Kidney (tissue), 14 donors: ENCODE data around the gene ENAM. TPM values are rescaled to one million over a fixed set of nuclear protein-coding genes. Genes with fewer than 3 reads are reported as not detected.
A peak's percentile ranks its signal among the peaks of the same experiment; 100 is the strongest.
"Not testable (repeated sequence)": the region's sequence is repeated elsewhere in the genome, so short reads cannot be mapped to it uniquely, and the experiment has no call there.

Source experiments
- DNase-seq, 5 donors: peaks; one replicate each; pipeline ENCODE4 v3.0.0-alpha.2; 2013 to 2020
- FAIRE-seq: peaks from 2 replicates; lab custom pipeline; 2012; peaks lifted over from hg19 to GRCh38; lab: Jason Lieb, UNC
- H3K27ac ChIP-seq, 2 donors: one replicate each; pipeline ENCODE4 v1.7.0; 2013; ENCODE audit warnings: low read depth in 2 of 2, low read length in 2 of 2, inconsistent platforms in 1 of 2
- H3K27me3 ChIP-seq: one replicate; pipeline ENCODE4 v1.7.1; 2013; ENCODE audit warnings: low read length, inconsistent platforms; ENCODE audit not compliant: control insufficient read depth, insufficient read depth
- H3K36me3 ChIP-seq, 3 donors: one replicate each; pipeline versions ENCODE4 v1.7.0 to v1.7.1; 2013; ENCODE audit warnings: low read length in 3 of 3, control low read depth in 1 of 3, inconsistent platforms in 1 of 3; ENCODE audit not compliant: insufficient read depth in 3 of 3, control insufficient read depth in 2 of 3
- H3K4me1 ChIP-seq, 3 donors: one replicate each; pipeline versions ENCODE4 v1.7.0 to v1.7.1; 2013; ENCODE audit warnings: low read length in 3 of 3, inconsistent platforms in 1 of 3, low read depth in 1 of 3; ENCODE audit not compliant: control insufficient read depth in 2 of 3, insufficient read depth in 2 of 3
- H3K4me3 ChIP-seq, 3 donors: one replicate each; pipeline versions ENCODE4 v1.7.0 to v1.8.1; 2013; ENCODE audit warnings: low read length in 3 of 3, control low read depth in 1 of 3, inconsistent platforms in 1 of 3
- H3K9ac ChIP-seq, 3 donors: one replicate each; pipeline versions ENCODE4 v1.7.0 to v1.7.1; 2013; ENCODE audit warnings: low read length in 3 of 3, control low read depth in 1 of 3, inconsistent platforms in 1 of 3
- H3K9me3 ChIP-seq, 3 donors: one replicate each; pipeline versions ENCODE4 v1.7.0 to v1.7.1; 2013; ENCODE audit warnings: low read length in 3 of 3, control low read depth in 1 of 3, inconsistent platforms in 1 of 3; ENCODE audit not compliant: control insufficient read depth in 2 of 3, insufficient read depth in 1 of 3
- CTCF ChIP-seq: IDR thresholded peaks from 3 replicates; pipeline ENCODE4 v1.5.1; 2012; ENCODE audit warnings: mild to moderate bottlenecking, moderate library complexity, borderline replicate concordance; ENCODE audit not compliant: insufficient read depth; ENCODE audit errors: extremely low read depth
- intact Hi-C: fragments of 100-400 bp; cut with DNase I; formaldehyde crosslinking; loops from one replicate; pipeline ENCODE4 v1.11.1; 2022
- polyA plus RNA-seq: library from polyadenylated mRNA; stranded (reverse); fragments of 350-450 nt; fragmentation: Illumina TruSeq; extraction: RNeasy Lipid Tissue Mini Kit (QIAGEN cat#74804); gene quantifications from one replicate; pipeline ENCODE4 v1.2.3, GENCODE V29; 2014; ENCODE audit warnings: low read depth, low replicate concordance; ENCODE audit not compliant: insufficient read depth
- total RNA-seq: library from RNA; stranded (reverse); fragmentation: NEBNext Ultra II Directional; extraction: Animal tissue kit (Norgen Biotek cat#: 25700); gene quantifications from one replicate; pipeline ENCODE4 v1.2.1, GENCODE V29; 2021
- donor health status: control.
- donor health status: control.
- donor health status: control.
- donor health status: control.
- donor health status: control.
- donor health status: DM: yes; HTN: yes; CAD: no.
- donor health status: Normal renal cell carcinoma (clear cell type).

Gene ENAM
- total and polyA plus RNA-seq, 2 donors from 2014 or later = 3.9 to 6.7 TPM

GRCh38 chr4:70687821-70688794, 59.6 kb downstream of the ENAM start, which contains the start of gene UTP3:
UTP3 (plus strand) TSS chr4:70688532; CDS start chr4:70688678, 146 bp downstream.
- Histone ChIP-seq H3K27me3 (no peaks in the 10 kb centered on the region), H3K4me3 (peak within 1 kb of the TSS; percentile 92 to 99 (median 98)), H3K36me3 (peaks cover 0 to 1% (median 0%) of the 10 kb centered on the region in 3 donors), H3K27ac (peak within 1 kb of the TSS; percentile 91), H3K4me1 (peaks cover 0 to 16% (median 13%) of the 10 kb centered on the region in 3 donors), H3K9ac (peak within 1 kb of the TSS; percentile 83 to 99 (median 96)), H3K9me3 (no peaks in the 10 kb centered on the region)
- intact Hi-C loops = no loop called here
- peak; percentile 98 to 99 (median 98) for DNase-seq
- peak; percentile 97 for FAIRE-seq
- TF ChIP-seq CTCF = peak; percentile 87

- peak overlapping the region; percentile 83 to 99 (median 96) for H3K9ac ChIP-seq
Measured at GRCh38 chr4:70688795-70689231, 60.3 kb downstream of the ENAM start.

GRCh38 chr4:70691661-70692060, 63.1 kb downstream of the ENAM start:
- Histone ChIP-seq H3K4me3 (peak overlapping the region in 1 of 3 donors; percentile 19), H3K4me1 (peaks cover 0 to 16% (median 13%) of the 10 kb centered on the region in 3 donors), H3K9ac (no peak overlapping the region), H3K36me3 (peaks cover 0 to 3% (median 0%) of the 10 kb centered on the region in 3 donors), H3K27me3 (no peaks in the 10 kb centered on the region), H3K27ac (no peak overlapping the region), H3K9me3 (no peaks in the 10 kb centered on the region)
- no peak for FAIRE-seq
- no peak for DNase-seq
- intact Hi-C loops = no loop called here
- no peak for TF ChIP-seq CTCF

More at GRCh38 chr4:70688795-70689231, 60.3 kb downstream of the ENAM start:
- intact Hi-C loops = no loop called here
- DNase-seq (peak in 1 of 5 donors; percentile 46), FAIRE-seq (no peak)
- no peak for TF ChIP-seq CTCF
- Histone ChIP-seq H3K27me3 (no peaks in the 10 kb centered on the region), H3K27ac (peak overlapping the region; percentile 91), H3K4me3 (peak overlapping the region; percentile 92 to 99 (median 98)), H3K9me3 (no peaks in the 10 kb centered on the region), H3K36me3 (peaks cover 0 to 3% (median 0%) of the 10 kb centered on the region in 3 donors), H3K4me1 (peaks cover 0 to 16% (median 13%) of the 10 kb centered on the region in 3 donors)

- intact Hi-C loops, H3K36me3 ChIP-seq, H3K27ac ChIP-seq, H3K4me1 ChIP-seq, H3K4me3 ChIP-seq, H3K9me3 ChIP-seq, DNase-seq, H3K27me3 ChIP-seq, FAIRE-seq, H3K9ac ChIP-seq: not testable (repeated sequence)
Measured at GRCh38 chr4:70694633-70695032, 66.1 kb downstream of the ENAM start.
